HG03175 (cell line): ENCODE data around the gene GRM8.
A peak's percentile ranks its signal among the peaks of the same experiment; 100 is the strongest.

Experiments
- ATAC-seq: cut with Tn5 transposase; IDR thresholded peaks from one replicate; pipeline ENCODE4 v1.9.1; 2021; ENCODE audit warnings: mild to moderate bottlenecking, moderate library complexity; ENCODE audit not compliant: unreplicated experiment

The GRM8 gene

DNA sequence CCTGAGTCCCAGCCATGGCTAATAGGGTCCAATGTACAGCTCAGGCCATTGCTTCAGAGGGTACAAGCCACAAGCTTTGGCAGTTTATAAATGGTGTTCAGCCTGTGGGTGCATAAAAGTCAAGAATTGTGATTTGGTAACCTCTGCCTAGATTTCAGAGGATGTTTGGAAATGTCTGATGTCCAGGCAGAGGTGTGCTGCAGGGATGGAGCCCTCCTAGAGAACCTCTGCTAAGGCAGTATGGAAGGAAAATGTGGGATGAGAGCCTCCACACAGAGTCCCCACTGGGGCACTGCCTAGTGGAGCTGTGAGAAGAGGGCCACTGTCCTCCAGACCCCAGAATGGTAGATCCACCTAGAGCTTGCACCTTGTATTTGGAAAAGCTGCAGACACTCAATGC lies 779.9 kb downstream of the GRM8 start:
- no peak for ATAC-seq

DNA sequence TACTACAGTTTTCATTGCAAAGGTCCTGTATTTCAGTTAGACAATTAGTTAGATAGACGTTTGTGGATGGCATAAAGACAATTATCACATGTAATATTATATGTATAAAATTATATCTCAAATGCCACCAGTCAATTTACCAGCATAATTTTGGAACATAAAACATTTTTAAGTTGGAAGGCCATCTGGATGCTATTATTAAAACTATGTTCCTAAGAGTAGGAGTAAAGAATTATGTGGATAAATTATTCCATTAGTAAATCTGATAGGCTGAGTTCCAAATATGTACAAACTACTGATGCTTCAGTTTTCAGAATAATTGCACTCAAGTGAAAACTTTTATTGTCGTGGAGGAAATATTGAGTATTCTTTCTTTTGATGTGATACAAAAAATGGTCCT lies 790.3 kb downstream of the GRM8 start:
- ATAC-seq, result no peak

- ATAC-seq, result no peak
Measured at GRCh38 chr7:126460664-126461063, 792.1 kb downstream of the GRM8 start.

- no peak for ATAC-seq
Measured at GRCh38 chr7:126453104-126453503, 799.6 kb downstream of the GRM8 start.

- ATAC-seq, result peak; percentile 94
Measured at GRCh38 chr7:126450269-126450671, 802.5 kb downstream of the GRM8 start.

GRCh38 chr7:126449611-126450268 lies 803.0 kb downstream of the GRM8 start:
- ATAC-seq, result peak; percentile 17

GRCh38 chr7:126447984-126448383 lies 804.8 kb downstream of the GRM8 start:
- no peak for ATAC-seq

GRCh38 chr7:126445991-126446390 lies 806.8 kb downstream of the GRM8 start:
- no peak for ATAC-seq

DNA sequence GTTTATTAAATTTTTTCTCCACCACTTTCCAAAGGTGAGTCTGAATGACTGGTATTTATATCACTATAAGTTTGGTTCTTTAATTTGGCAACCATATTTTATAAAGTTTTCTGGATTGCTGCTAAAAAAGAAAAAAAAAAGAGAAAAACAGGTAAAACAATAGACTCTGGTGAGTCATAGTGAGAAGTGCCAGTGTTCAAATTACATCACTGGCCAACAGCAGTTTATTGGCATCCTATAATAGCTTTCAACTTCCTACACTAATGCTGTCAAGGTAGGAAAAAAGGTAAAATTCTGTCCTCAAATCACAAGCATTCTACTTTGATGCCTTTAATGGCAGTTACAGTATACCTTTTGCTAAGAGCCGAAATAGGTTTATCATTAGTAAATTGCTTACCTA lies 808.8 kb downstream of the GRM8 start:
- no peak for ATAC-seq

GRCh38 chr7:126442908-126443307 lies 809.8 kb downstream of the GRM8 start:
- ATAC-seq, result no peak

DNA sequence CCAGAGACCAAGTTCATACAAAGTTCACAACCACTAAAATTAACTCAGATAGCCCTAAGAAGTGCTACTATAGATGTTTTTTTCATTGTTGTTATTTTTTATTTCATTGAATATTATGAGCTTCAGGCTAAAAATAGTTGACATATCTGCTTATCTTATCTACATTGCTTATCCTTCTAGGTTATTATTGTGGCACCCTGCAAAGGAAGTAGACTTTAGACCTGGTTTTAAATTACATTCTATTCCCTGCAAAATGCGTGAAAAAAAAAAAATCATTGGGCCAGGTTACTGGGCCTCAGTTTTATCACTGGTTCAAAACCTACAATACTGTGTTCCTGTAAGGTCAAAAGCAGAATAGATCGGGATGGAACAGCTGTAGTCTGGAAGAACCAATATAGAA lies 811.0 kb downstream of the GRM8 start:
- ATAC-seq, result no peak

DNA sequence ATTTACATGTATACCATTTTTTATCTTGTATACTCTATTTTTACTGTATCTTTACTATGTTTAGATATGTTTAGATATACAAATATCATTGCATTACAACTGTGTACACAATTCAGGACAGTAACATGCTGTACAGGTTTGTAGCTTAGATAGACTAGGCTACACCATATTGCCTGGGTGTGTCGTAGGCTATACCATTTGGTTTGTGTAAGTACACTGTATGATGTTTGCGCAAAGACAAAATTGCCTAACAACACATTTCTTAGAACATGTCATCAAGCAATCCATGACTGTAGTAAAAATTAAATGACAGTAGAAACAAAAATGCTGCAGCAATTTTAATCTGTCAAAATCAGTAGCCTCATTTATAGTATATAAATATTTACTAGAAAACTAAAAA lies 812.2 kb downstream of the GRM8 start:
- ATAC-seq, result no peak

GRCh38 chr7:126436213-126436868 lies 816.4 kb downstream of the GRM8 start:
- no peak for ATAC-seq

DNA sequence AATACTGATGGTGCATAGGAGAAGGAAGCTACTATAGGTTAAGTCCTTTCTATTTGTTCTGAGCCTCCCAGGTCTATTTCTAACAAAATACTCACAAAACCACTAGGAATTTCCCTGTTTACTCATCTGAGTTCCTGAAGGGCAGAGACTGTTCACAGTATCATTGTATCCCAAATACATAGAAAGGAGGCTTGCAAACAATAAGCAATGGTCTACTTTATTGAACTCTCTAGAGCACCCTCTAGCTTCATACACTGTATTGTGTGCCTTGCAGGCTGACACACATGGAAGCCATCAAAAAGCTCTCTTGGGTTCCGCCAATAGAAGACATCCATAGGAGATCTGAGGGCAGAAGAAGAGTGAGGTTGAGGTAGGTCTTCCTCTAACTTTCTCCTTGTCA lies 826.1 kb downstream of the GRM8 start:
- no peak for ATAC-seq

DNA sequence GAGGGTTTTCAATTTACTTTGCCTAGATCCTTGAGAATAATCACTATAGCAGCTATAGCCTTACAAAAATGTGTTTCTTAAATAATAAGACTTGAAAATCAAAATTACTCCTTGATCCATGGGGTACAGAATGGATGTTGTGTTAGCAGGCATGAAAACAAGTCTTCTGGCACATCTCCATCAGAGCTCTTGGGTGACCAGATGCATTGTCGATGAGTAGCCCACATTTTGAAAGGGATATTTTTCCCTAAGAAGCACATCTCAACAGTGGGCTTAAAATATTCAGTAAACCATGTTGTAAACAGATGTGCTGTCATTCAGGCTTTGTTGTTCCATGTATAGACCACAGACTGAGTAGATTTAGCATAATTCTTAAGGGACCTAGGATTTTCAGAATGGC lies 827.8 kb downstream of the GRM8 start:
- ATAC-seq, result no peak

- ATAC-seq, result no peak
Measured at GRCh38 chr7:126419047-126419446, 833.7 kb downstream of the GRM8 start.

DNA sequence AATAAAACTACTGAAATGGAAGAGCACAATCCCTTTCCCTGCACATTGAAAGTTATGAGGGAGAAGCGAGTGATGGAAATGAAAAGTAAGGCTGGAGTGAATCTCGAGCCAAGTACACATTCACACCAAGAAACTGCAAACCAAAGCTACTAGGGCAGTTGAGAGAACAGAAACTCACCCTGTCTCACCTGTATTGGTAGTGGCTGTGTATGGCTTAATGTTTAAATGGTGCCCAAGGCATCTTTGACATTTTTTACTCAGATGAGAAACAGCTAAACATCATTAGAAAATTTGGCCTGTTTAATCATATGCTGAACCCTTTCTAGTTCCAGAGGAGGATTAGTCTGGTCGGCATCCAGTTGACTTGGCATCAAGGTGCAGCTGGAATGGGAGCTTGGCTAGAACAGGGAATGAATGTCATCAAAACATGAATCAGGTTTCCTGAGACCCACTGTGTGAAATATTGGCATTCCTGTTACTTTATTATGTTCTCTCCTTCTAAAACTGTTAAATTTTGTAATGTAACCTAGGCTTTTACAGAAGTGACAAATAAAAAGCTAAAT lies 840.8 kb downstream of the GRM8 start:
- peak; percentile 81 for ATAC-seq

- peak; percentile 49 for ATAC-seq
Measured at GRCh38 chr7:126411032-126411820, 841.5 kb downstream of the GRM8 start.

- ATAC-seq, result no peak
Measured at GRCh38 chr7:126403040-126403439, 849.7 kb downstream of the GRM8 start.

DNA sequence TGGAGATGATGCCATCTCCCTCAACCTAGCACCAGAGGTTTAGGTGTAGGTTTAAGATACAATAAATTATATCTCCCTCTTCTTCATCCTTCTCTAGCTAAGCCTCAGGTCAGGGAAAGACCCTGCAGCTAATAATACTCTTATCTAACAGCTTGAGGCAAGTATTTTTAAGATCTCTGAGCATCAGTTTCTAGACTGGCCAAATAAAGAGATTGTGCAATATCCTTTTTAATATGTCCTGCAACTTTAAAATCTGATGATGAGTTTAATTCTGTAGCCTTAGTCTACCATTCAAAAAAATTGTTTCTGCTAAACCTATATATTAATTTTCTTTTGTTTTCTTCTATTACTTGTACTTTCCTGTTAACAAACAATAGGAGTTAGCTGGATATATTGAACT lies 850.8 kb downstream of the GRM8 start:
- no peak for ATAC-seq

DNA sequence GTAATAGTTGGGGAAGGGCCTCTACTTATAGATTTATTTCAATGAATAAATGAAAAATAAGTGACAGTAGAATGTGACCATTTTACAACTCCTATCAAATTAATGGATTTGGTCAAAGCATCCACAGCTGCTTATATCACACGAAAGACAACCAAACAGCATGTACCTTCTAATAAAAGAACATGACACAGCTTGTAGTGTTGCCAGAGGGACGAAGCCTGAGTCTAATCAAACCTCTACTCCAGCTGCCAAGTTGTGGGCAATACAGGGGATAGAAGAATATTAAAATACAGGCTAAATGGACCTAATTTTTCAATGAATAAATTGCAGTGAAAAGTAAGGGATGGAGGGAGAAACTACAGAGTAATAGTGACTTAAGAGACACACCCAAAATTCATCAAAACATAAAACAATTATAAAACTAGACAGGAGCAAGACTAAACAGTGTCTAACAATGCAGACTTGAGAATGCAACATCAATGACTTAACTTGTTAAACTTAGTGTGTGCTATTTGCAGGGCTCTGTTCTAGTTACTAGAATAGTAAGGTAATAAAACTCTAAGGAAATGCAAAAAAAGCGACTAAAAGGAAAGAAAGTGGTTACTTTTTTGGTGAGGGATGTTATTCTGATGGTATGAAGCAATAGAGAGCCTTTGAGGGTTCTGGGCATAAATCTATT lies 853.8 kb downstream of the GRM8 start:
- ATAC-seq, result no peak
